OCI-LY7 (cell line): ENCODE results near the gene GLYATL1.

Experiments used
- CTCF ChIP-seq: fragments of 200-600 bp; sonication (generic); conservative IDR thresholded peaks from 2 replicates; pipeline ENCODE4 v1.5.1; 2014; ENCODE audit warnings: mild to moderate bottlenecking, antibody characterized with exemption, low read length, moderate library complexity, mixed read lengths
- EZH2phosphoT487 ChIP-seq: fragments of 200-600 bp; sonication (generic); IDR thresholded peaks from 2 replicates; pipeline ENCODE4 v1.6.1; 2018; ENCODE audit warnings: low read depth, borderline replicate concordance, mild to moderate bottlenecking, mixed run types, antibody characterized with exemption, low read length, moderate library complexity, mixed read lengths

- no peak for TF ChIP-seq CTCF
- no peak for TF ChIP-seq EZH2phosphoT487
Observed at GRCh38 chr11:58980159-58980843, 41.0 kb downstream of the GLYATL1 start.
